Ovary (tissue), 9 donors: ENCODE measurements around the gene PRKCE. TPM values are rescaled to one million over a fixed set of nuclear protein-coding genes. Genes with fewer than 3 reads are reported as not detected.

Experiments
- DNase-seq, 5 donors: peaks; one replicate each; pipeline ENCODE4 v3.0.0-alpha.2; 2019 to 2020
- H3K27ac ChIP-seq, 2 donors: fragments of 200-600 bp; one replicate each; pipeline versions ENCODE4 v1.5.1 to v1.8.0; 2019 to 2022
- H3K27me3 ChIP-seq: fragments of 200-600 bp; one replicate; pipeline ENCODE4 v1.8.0; 2022
- H3K36me3 ChIP-seq: fragments of 200-600 bp; sonication (generic); one replicate; pipeline ENCODE4 v1.5.1; 2019
- H3K4me1 ChIP-seq: one replicate; pipeline ENCODE4 v1.8.1; 2013; ENCODE audit warnings: mild to moderate bottlenecking, moderate library complexity; ENCODE audit not compliant: insufficient read depth
- H3K4me3 ChIP-seq: fragments of 200-600 bp; sonication (generic); one replicate; pipeline ENCODE4 v1.5.1; 2017
- H3K9me3 ChIP-seq, 2 donors: fragments of 200-600 bp in 1 of 2; sonication (generic) in 1 of 2; one replicate each; pipeline versions ENCODE4 v1.5.1 to v1.8.1; 2013 to 2019; ENCODE audit warnings: mild to moderate bottlenecking in 1 of 2, moderate library complexity in 1 of 2
- CTCF ChIP-seq, 3 donors: fragments of 450-650 bp in 2 of 3; fragments of 200-600 bp in 1 of 3; IDR thresholded peaks; one replicate each; pipeline versions ENCODE4 v1.5.1 to v1.8.0; 2016 to 2022; ENCODE audit warnings: antibody characterized with exemption in 3 of 3, mild to moderate bottlenecking in 1 of 3
- EP300 ChIP-seq: sonication (generic); formaldehyde crosslinking; IDR thresholded peaks from one replicate; pipeline ENCODE4 v1.6.1; 2017; ENCODE audit warnings: antibody characterized with exemption
- POLR2A ChIP-seq: fragments of 450-650 bp; IDR thresholded peaks from one replicate; pipeline ENCODE4 v1.6.1; 2017; ENCODE audit warnings: antibody characterized with exemption, mild to moderate bottlenecking, moderate library complexity
- WGBS, 3 donors: extraction: QIAGEN DNeasy Blood & Tissue Kit in 1 of 3; methylation state at CpG; one replicate each; pipeline versions ENCODE4 v1.1.5 to v1.1.7; 2013 to 2017; 5-methylcytosine and 5-hydroxymethylcytosine counted together
- intact Hi-C, 4 donors: fragments of 100-400 bp; cut with DNase I; formaldehyde crosslinking; loops; one replicate each; pipeline versions ENCODE4 v1.11.0 to v1.15.1; 2022 to 2023
- polyA plus RNA-seq, 2 donors: library from polyadenylated mRNA; stranded (reverse); fragments of 200-250 nt in 1 of 2; fragments of 350-450 nt in 1 of 2; fragmentation: Illumina TruSeq in 1 of 2; extraction: RNeasy Lipid Tissue Mini Kit (QIAGEN cat#74804) in 1 of 2; gene quantifications; one replicate each; pipeline ENCODE4 v1.2.3, GENCODE V29; 2013 to 2014
- total RNA-seq, 7 donors: library from RNA; depleted of rRNA in 2 of 7; stranded (reverse); fragments of >200 nt in 2 of 7; fragmentation: NEBNext Ultra II Directional in 3 of 7; extraction: Animal tissue kit (Norgen Biotek cat#: 25700) in 3 of 7; gene quantifications; one replicate each; pipeline versions ENCODE4 v1.1.0 to v1.2.4, GENCODE V29; 2016 to 2023
- donor health status: DM: no; HTN: no; CAD: no; lungs with moderate emphysema.
- donor health status: DM: no; HTN: no; CAD: no.
- donor health status: Bipolar disorder and iron deficiency.
- donor health status: DM: yes; HTN: yes; CAD: no.
- donor health status: DM: no; HTN: no; CAD: no.
- donor health status: DM: yes; HTN: yes; CAD: no.

Gene PRKCE
- total and polyA plus RNA-seq, 9 donors: 3.1 to 22.8 (median 12.8) TPM

- Histone ChIP-seq H3K36me3 (no peaks in the 10 kb centered on the region), H3K4me3 (no peak overlapping the region)
These were observed 330.6 kb downstream of the PRKCE start for GRCh38 chr2:45982096-45982495.

DNA sequence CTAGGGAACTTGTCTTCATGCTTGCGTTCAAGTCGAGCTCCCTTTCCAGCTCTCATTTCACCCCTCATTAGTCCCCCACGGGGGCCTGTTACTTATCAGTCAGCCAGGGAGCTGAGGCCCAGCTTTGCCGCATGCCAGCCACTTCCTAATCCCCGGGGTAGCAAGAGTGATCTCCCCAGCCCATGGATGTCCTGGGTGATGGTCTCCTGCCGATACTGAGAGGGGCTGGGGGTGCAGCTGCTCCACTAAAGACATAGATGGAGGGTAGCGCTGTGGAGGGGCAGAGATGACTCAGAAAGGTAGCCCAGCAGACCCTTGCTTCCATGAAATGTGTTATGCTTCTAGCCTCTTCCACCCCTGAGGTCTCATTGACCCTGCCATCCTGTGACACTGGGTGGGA, 331.7 kb downstream of the PRKCE start:
- no peak overlapping the region for H3K4me3 ChIP-seq
- 94 to 96% (median 94%) methylated on average over 7 of the region's 7 CpGs for WGBS, 3 donors

More at GRCh38 chr2:45982096-45982495, 330.6 kb downstream of the PRKCE start:
- Histone ChIP-seq H3K27me3 (no peaks in the 10 kb centered on the region), H3K4me1 (no peaks in the 10 kb centered on the region), H3K27ac (no peak overlapping the region), H3K9me3 (no peaks in the 10 kb centered on the region)
- TF ChIP-seq POLR2A (no peak), CTCF (IDR thresholded peaks at IDR 0.05) (no peak), EP300 (no peak)
- intact Hi-C loops: no loop called here
- DNase-seq: no peak
- 96 to 97% (median 96%) methylated on average over 7 of the region's 7 CpGs for WGBS, 3 donors

GRCh38 chr2:45984366-45984765, 332.9 kb downstream of the PRKCE start:
- Histone ChIP-seq H3K4me3 (no peak overlapping the region), H3K36me3 (no peaks in the 10 kb centered on the region), H3K27me3 (no peaks in the 10 kb centered on the region), H3K9me3 (no peaks in the 10 kb centered on the region), H3K4me1 (peaks cover 3% of the 10 kb centered on the region), H3K27ac (no peak overlapping the region)
- TF ChIP-seq POLR2A: no peak
- TF ChIP-seq EP300: no peak
- TF ChIP-seq CTCF (IDR thresholded peaks at IDR 0.05): no peak
- intact Hi-C loops: no loop called here
- DNase-seq: no peak
- 83 to 98% (median 97%) methylated on average over 7 of the region's 7 CpGs for WGBS, 3 donors

More for the DNA sequence above, 331.7 kb downstream of the PRKCE start:
- DNase-seq: no peak
- TF ChIP-seq EP300 (no peak), POLR2A (no peak), CTCF (IDR thresholded peaks at IDR 0.05) (no peak)
- H3K27ac ChIP-seq: no peak overlapping the region
- intact Hi-C loops: no loop called here
- H3K9me3 ChIP-seq: no peaks in the 10 kb centered on the region
- no peaks in the 10 kb centered on the region for H3K36me3 ChIP-seq
- peaks cover 3% of the 10 kb centered on the region for H3K4me1 ChIP-seq
- no peaks in the 10 kb centered on the region for H3K27me3 ChIP-seq

DNA sequence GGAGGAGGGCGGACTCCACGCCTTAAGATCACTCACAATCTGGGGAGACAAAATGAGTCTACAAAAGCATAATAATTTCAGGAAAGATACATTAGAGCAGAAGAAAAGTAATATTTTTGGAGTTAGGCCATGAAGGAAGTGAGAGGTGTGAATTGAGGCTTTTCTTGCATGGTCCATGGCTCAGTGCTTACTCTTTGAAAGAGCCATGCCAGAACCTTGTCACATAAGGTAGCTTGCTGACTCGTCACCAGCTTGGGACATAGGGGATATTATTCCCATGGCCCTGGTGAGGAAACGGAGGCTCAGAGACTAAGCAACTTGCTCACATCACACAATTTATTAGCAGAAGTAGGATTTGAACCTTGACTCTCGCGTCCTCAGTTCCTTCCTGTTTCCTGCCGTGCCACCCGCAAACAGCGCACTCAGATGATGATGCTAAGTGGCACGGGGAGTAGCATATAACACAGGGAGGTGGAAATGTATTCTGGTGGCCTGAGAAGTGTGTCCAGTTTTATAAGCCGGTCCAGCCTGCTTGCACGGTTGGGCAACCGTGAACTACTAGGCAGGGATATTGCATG, 333.5 kb downstream of the PRKCE start:
- no peak for DNase-seq

More for the DNA sequence above, 333.5 kb downstream of the PRKCE start:
- TF ChIP-seq EP300: no peak
- TF ChIP-seq POLR2A: no peak
- no peak for TF ChIP-seq CTCF (IDR thresholded peaks at IDR 0.05)
- Histone ChIP-seq H3K9me3 (no peaks in the 10 kb centered on the region), H3K4me3 (no peak overlapping the region), H3K36me3 (no peaks in the 10 kb centered on the region), H3K27ac (no peak overlapping the region), H3K27me3 (no peaks in the 10 kb centered on the region), H3K4me1 (peaks cover 3% of the 10 kb centered on the region)
- WGBS, 3 donors: 91 to 95% (median 93%) methylated on average over 13 of the region's 13 CpGs
- intact Hi-C loops: no loop called here
